GM21576 (cell line): ENCODE results near the gene PLEKHF1.
"Not testable (repeated sequence)": the region's sequence is repeated elsewhere in the genome, so short reads cannot be mapped to it uniquely, and the experiment has no call there.

Experiments used
- ATAC-seq: cut with Tn5 transposase; IDR thresholded peaks from one replicate; pipeline ENCODE4 v1.9.1; 2021; ENCODE audit warnings: mild to moderate bottlenecking, moderate library complexity; ENCODE audit not compliant: unreplicated experiment

PLEKHF1 gene

DNA sequence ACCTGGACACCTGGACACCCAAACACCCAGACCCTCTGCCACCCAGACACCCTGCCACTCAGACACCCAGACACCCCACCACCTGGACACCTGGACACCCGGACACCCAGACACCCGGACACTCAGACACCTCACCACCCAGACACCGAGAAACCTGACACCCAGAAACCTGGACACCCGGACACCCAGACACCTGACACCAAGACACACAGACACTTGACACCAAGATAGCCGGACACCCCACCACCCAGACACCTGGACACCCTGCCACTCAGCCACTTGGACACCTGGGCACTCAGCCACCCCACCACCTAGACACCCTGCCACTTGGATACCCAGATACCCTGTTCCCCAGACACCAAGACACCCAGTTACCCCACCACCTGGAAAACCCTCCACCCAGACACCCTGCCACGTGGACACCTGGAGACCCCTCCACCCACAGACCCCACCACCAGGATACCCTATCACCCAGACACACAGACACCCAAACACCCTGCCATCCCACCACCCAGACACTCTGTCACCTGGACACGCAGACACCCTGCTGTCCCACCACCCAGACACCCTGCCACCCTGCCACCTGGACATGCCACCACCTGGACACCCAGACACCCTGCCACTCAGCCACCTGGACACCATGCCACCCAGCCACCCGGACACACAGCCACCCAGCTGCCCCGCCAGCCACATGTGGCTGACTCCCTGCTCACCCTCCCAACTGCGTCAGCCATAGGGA, 32.4 kb downstream of the PLEKHF1 start:
- no peak for ATAC-seq

DNA sequence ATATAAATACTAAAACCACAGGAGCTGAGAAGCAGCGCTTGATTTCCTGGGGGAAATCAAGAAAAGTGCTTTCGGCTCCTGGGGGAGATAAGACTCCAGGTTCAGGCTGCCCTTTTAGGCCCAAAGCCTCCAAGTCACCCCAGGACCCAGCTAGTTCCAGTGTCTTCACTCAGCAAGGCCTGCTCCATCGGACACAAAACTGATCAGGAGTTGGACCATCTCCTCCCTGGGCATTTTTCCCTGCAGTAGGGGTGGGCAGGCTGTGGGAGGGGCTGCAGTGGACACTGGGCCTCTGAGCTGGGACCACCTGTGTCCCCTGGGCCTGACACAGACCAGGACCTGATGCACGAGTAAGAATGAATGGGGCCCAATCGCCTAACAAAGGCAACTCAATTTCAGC, 34.6 kb downstream of the PLEKHF1 start:
- ATAC-seq: no peak

DNA sequence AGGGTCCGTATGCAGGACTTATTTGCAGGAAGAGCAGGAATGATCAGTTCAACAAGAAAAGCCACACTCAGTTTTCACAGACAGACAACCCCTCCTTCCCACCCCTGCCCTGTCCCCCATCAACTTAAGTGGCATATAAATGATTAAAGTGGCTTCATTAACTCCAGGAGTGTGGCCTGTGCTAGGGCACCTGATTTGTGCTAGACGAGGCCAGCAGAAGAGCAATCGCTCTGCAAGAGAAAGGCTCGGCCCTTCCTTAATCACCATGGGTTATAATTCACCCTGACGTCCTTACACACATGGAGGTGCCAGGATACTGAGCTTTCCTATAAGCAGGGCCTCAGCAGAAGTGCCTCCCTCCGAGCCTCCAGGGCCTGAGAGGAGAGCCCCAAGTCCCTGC, 35.2 kb downstream of the PLEKHF1 start:
- ATAC-seq: no peak

DNA sequence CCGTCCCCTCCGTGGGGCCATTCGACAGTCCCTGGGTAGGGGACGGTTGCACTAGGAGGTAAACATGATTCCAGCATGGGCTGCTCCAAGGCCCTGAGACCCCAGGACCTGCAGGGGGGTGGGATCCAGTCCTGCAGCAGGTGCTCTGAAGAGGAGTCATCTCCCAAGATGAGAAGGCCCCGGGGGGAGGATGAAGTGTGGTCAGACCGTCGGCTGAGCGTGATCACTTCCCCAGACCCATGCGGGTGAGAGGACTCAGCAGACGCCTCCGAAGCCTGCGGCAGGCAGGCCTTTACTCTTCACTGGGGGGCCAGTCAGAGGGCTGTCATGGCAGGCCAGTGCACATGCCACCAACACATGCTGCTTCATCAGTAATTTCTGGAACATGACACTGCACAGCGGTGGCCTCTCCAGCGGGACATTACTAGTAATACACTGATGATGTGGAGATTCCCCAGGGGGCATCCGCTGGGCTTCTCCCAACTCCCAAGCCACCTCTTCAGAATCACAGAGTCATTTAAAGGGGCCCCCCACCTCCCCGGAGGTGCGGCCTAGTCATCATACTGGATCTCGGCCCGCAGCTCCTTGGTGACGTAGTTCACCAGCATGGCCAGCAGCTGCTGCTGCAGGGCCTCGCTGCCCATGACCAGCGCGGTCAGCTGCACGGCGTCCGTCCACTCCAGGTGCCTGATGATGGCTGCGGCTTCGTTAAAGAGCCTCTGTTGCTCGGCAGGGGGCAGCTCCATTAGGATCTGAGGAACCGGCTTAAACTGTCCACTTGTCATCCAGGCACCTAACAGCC, 37.1 kb downstream of the PLEKHF1 start:
- ATAC-seq: no peak

DNA sequence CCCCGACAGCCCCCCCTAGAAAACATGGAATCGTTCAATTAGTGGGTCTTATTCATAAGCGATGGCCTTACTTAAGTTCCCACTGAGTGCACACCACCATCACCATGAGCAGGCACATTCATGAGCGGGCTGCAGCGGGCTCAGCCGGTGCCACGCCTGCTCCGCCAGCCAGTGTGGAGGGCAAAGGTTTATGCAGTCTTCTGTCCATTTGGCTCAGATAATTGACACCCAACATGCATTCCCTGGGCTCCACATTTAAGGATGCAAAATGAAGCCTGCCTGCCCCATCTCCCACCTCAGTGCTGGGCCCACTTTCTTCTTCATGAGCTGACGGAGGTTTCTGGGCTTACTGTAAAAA, 37.7 kb downstream of the PLEKHF1 start:
- ATAC-seq: no peak

DNA sequence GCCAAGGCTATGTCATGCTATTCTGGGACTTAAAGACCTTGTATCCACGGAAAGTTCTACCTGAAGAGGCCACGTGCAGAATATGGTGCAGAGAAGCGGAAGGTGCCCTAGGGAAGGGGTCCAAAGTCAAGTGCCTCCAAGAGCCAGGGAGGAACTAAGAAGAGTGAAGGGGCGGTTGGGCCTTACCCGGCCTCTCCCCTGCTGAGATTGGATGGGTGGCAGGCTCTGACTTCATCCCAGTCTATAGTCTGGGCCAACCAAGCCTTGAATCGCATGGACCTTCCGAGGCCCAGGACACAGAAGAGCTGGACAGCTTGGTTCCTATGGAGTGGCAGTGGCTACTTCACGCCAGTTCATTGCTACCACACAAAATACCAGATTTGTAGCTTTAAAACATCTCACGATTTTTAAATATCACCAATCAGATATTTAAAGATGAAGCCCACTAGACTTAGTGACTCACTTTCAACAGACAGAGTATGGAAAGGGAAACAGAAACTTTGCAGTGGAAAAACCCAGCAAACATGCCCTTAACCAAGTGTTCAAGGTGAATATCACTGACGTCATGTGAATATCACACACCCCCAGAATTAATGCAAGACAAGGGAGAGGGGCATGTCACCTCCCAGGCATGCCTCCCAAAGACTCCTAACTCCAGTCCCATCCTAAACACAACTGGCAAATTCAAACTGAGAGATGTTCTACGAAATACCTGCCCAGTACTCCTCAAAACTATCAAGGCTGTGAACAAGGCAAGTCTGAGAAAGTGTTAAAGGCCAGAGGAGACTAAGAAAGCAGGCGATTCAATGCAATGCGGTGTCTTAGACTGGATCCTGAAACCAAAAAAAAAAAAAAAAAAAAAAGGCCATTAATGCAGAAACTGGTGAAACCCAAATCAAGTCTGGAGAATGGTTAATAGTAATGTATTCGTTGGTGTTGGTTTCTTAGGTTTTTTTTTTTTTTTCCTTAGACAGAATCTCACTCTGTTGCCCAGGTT, 39.6 kb downstream of the PLEKHF1 start:
- no peak for ATAC-seq

DNA sequence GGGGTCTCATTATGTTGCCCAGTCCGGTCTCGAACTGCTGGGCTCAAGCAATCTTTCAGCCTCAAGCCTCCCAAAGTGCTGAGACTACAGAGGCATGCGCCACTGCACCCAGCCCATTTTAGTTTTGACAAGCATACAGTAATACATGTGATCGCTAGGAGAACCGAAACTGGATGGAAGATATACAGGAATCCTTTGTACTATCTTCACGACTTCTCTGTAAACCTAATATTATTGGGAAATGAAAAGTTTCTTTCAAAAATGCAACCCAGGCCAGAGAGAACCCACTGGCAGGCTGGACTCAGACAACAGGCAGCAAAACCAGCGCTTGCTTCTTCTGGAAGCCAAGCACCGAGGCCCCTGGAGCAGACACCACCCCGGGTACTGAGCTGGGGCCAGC, 40.4 kb downstream of the PLEKHF1 start:
- no peak for ATAC-seq

DNA sequence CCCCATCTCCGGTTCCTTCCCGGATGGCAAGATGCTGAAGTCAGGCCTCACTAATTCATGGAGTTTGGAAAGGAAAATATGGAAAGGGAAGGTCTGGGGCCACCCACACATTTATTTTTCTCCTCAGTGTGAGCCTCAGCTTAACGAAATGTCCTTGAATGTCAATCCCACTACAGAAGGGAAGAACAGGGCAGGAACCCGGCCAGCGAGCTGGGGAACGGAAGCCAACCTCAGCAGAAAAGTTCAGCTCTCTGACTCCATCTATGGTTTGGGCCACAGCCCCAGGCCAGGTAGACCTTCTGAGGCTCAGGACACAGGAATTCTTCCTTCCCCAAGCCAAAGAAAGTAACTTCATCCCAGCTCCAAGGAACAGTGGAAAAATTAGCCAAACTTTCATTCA, 41.4 kb downstream of the PLEKHF1 start:
- no peak for ATAC-seq

DNA sequence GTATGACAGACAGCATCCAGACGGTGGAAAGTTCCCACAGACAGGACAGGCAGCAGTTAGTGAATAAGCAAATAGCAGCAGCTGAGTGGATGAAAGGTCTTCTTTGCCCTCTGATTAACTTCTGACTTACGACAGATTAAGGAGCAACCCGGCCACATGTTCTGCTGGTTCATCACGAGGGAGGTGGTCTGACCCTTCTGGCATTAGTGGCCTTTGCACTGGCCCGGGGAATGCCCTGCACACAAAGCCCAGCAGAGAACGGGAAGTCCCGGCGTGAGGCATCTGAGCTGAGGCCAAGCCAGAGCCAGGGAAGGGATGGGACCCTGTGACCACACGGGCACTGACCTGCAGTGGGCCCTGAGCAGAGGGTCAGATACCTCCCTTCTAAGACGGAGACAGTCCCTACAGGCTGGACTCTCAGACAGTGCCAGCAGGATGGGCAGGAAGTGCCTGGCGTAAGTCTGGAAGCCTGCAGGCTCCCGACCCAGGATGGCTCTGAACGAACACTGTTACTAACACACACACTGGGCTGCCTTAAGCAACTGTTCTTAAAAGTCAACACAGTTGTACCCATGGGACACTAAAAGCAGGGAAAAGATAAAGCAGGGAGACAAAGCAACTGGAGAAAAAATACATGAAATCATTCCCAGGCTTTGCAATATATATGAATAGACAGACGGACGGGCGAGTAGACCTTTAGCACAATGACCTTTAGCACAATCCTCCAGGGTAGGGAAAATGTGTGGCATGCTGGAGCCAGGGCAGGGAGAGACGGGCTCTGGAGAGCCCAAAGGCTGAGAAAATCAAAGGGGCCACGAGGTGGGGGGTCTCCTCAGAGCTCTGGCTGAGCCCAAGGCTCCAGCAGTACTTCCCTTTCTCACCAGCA, 43.5 kb downstream of the PLEKHF1 start:
- no peak for ATAC-seq

DNA sequence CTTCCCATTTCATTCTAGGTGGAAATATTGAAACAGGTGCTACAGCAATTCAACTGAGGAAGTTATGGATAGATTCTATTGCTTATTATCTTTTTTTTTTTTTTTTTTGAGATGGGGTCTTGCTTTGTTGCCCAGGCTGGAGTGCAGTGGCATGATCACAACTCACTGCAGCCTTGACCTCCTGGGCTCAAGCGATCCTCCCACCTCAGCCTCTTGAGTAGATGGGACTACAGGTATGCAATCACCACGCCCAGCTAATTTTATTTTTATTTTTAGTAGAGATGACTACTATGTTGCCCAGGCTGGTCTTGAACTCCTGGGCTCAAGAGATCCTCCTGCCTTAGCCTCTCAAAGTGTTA, 44.2 kb downstream of the PLEKHF1 start:
- not testable (repeated sequence) for ATAC-seq

DNA sequence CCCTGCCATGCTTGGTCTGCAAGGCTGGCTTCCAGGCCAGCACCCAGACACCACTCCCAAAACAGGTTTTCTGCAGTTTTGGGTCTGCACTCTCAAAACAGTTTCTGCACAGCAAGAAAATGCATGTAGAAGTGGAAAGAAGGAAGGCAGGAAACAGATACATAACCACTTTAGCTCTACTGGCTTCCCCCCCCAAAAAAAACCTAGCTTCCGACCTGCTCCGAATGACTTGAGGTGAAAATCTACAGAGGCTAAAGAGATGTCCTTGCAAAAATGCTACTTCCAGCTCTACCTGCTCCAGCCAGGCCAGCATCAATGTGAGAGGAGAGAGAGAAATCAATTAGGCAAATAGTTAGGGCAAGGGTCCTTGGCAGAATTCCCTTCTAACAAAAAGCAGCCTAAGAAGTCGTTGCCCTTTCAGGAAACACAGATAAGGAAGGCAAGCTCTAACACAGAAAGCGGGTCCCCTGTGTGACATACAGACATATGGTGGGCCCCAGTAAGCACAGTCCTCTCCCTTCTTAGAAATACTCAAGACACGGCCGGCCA, 46.4 kb downstream of the PLEKHF1 start:
- ATAC-seq: no peak

DNA sequence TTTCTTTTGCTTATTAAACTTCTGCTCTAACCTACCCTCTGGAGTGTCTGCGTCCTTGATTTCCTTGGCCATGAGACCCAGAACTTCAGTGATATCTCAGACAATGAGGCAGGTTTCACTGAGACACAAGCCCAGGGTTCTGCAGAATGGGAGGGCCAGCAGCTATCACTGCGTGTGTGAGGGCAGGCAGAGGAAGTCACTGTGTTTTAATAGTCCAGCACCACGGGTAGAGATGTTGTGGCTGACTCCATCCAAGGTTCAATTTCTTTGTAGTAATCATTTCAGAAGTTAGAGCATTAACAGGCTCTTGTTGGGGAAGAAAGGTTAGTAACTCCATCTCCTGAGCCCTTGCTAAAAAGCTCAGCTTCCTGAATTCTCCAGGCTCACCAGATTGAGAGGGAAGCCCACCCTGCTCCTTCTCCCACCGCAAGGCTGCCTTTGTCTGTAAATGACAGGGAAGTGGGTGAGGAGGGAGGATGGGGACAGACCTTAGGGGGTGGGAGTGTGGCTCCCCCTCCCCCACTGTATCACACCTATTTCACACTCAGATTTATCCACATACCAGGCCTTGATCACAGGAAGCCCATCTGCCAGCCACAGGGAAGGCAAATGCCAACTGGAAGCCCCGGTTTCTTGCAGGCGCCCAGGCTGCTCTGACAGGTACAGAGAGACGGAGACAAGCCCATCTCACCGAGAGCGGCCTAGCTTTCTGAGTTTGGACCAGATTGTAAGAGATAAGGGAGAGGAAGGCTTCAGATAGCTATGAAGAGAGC, 47.7 kb downstream of the PLEKHF1 start:
- ATAC-seq: no peak

DNA sequence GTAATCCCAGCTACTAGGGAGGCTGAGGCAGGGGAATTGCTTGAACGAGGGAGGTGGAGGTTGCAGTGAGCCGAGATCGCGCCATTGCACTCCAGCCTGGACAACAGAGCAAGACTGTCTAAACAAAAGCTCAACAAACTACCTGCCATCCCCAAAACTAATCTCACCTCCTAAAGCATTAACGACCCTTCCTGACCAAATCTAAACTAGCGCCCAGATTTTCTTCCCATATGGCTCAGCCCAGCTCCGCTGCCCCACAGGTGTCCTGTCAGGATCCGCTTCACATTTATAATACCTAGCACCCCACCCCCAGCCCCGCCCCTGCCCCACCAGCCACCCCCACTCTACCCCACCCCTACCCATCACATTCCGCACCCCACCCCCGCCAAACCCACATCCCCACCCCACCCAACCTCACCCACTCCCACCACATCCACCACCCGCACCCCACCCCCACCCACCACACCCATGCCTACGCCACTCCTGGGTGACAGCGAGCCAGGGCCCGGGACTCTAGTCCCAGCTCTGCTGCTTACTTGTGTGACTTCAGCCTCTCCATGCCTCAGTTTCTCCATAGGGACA, 49.2 kb downstream of the PLEKHF1 start:
- ATAC-seq: peak; percentile 11

DNA sequence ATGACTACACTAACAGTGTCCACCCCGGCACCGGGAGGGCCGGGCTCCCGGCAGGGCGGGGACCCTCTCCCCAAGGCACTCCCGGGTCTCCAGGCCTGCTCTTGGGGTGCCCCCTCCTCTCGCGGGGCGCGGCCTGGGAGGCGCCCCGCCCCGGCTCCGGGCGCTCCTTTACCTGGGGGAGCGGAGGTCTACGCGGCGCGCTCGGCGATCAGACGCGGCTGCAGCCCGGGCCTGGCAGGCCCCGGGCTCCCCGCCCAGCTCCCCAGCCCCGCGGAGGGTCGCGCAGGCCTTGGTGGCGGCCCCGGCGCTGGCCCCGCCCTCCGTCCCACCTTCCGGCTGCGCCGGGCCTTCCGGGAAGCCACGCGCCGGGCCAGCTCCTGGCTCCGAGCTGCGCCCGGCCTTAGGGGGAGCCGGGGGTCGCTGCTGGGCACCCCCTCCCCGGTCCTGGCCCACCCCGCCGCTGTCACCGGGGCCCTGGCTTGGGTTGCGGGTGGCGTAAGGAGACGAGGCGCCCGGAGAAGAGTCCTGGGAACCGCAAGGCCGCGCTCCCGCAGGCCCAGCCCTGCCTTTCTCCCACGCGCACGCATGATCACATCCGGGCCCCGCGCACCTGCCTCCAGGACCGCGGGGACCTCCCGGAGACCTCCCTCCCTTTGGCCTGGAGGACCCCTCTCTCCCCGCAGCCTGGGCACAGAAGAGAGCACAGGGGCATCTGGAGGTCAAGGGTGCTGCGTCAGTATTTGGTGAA, 49.9 kb downstream of the PLEKHF1 start, which contains the start of gene C19orf12:
Gene C19orf12 (minus strand): TSS at position 309 of the 748 bp plus-strand sequence. CDS start 6,848 bp downstream, outside the sequence.
- ATAC-seq: peak; percentile 58

DNA sequence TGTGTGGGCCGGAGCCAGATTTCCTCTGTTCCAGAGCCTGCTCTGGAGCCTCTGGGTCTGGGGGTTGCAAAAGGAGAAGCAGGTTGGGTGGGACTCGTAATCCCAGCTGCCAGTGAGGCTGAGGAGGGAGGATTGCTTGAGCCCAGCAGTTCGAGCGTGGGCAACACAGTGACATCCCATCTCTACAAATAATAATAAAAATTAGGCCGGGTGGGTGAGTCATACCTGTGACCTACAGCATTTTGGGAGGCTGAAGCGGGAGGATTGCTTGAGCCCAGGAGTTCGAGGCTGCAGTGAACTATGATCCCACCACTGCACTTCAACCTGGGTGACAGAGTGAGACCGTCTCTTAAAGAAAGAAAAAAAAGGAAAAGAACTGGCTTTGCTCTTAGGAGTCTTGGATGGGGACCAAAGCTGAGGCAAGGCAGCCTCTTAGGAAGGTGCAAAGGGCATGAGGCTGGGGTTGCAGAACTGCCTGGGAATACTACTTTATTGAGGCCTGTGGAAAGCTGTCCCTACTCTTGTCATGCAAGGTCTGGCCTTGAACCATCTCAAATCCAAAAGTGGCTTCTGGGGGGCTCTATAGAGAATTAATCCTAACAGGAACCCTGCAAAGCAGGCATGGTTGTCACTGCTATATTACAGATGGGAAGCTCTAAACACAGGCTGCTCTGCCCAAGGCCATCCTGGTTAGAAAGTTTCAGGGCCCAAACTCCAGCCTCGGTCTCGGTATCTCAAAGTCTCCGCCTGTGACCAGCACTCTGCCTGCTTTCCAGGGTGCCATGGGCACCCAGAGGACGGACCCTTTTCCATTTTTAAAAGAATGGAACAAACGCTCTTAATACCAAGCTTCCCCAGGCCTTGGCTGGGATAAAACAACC, 50.7 kb downstream of the PLEKHF1 start:
- peak; percentile 8 for ATAC-seq

DNA sequence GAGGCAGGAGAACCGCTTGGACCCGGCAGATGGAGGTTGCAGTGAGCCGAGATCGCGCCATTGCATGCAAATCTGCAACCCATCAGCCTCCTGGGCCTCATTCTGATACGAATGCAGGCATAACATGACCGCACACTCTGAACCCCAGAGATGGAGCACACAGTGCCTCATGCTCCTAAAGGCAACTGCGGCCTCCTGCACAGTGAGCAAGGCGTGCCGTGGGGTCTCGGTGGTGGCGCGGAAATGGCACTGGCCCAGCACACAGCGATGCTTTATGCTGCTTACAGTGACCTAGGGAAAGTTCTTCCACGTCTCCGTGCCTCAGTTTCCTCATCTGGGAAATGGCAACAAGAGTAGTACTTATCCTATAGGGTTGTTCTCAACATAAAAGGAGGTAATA, 51.8 kb downstream of the PLEKHF1 start:
- ATAC-seq: no peak

DNA sequence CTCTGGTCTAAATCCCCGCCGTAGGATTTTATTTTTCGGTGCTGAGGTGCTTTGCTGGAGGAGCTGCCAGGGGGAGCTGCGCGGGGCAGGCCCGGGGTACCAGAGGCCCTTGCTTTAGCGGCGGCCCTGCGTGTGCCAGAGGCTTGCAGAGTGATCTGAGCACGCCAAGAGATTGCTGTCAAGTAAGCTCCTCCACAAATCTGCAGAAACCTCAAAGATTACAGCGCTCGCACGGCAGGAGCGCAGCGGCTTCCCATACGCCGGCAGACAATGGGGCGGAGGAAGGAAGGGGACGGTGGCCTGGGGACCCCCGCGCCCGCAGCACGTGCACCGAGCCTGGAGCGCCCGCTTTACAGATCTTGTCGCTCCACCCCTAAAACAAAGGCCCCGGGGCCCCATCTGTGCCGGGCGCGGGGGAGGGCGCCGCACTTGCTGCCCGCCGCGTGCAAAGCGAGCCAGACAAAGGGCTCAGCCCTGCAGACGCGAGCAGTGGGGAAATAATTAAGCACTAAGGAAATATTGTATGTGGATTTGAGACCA, 58.9 kb downstream of the PLEKHF1 start:
- ATAC-seq: no peak
